NCI-H748 treated with DMSO at 0.1 percent for 48 hours (cell line): ENCODE results near the gene IGFLR1.

Experiments used
- DNase-seq: peaks from one replicate; lab custom pipeline; 2025; lab: John Stamatoyannopoulos, UW

The IGFLR1 gene

GRCh38 chr19:35739275-35740107 lies 2.8 kb downstream of the IGFLR1 start:
- DNase-seq: no peak

- no peak for DNase-seq
Measured at GRCh38 chr19:35738887-35739229, 3.4 kb downstream of the IGFLR1 start.

- DNase-seq: no peak
Measured at GRCh38 chr19:35738021-35738886, 4.0 kb downstream of the IGFLR1 start.

GRCh38 chr19:35736913-35737886 lies 5.1 kb downstream of the IGFLR1 start:
- DNase-seq: no peak

- no peak for DNase-seq
Measured at GRCh38 chr19:35734889-35735288, 7.4 kb downstream of the IGFLR1 start.

- DNase-seq: no peak
Measured at GRCh38 chr19:35734273-35734672, 8.0 kb downstream of the IGFLR1 start.

- no peak for DNase-seq
Measured at GRCh38 chr19:35733180-35734125, 8.8 kb downstream of the IGFLR1 start.

- no peak for DNase-seq
Measured at GRCh38 chr19:35732540-35733179, 9.6 kb downstream of the IGFLR1 start.

GRCh38 chr19:35731779-35732405 lies 10.4 kb downstream of the IGFLR1 start:
- no peak for DNase-seq

- no peak for DNase-seq
Measured at GRCh38 chr19:35731353-35731752, 10.9 kb downstream of the IGFLR1 start.

GRCh38 chr19:35730326-35730725 lies 11.9 kb downstream of the IGFLR1 start:
- DNase-seq: no peak

- DNase-seq: no peak
Measured at GRCh38 chr19:35729763-35730162, 12.5 kb downstream of the IGFLR1 start.

GRCh38 chr19:35729021-35729420 lies 13.2 kb downstream of the IGFLR1 start:
- DNase-seq: no peak

- DNase-seq: no peak
Measured at GRCh38 chr19:35727956-35728706, 14.1 kb downstream of the IGFLR1 start.

- no peak for DNase-seq
Measured at GRCh38 chr19:35727053-35727955, 14.9 kb downstream of the IGFLR1 start.

- no peak for DNase-seq
Measured at GRCh38 chr19:35725216-35725861, 16.9 kb downstream of the IGFLR1 start.

- DNase-seq: no peak
Measured at GRCh38 chr19:35724560-35724959, 17.7 kb downstream of the IGFLR1 start.
